Measurements from ENCODE around the gene CABCOCO1.

Gene CABCOCO1

DNA sequence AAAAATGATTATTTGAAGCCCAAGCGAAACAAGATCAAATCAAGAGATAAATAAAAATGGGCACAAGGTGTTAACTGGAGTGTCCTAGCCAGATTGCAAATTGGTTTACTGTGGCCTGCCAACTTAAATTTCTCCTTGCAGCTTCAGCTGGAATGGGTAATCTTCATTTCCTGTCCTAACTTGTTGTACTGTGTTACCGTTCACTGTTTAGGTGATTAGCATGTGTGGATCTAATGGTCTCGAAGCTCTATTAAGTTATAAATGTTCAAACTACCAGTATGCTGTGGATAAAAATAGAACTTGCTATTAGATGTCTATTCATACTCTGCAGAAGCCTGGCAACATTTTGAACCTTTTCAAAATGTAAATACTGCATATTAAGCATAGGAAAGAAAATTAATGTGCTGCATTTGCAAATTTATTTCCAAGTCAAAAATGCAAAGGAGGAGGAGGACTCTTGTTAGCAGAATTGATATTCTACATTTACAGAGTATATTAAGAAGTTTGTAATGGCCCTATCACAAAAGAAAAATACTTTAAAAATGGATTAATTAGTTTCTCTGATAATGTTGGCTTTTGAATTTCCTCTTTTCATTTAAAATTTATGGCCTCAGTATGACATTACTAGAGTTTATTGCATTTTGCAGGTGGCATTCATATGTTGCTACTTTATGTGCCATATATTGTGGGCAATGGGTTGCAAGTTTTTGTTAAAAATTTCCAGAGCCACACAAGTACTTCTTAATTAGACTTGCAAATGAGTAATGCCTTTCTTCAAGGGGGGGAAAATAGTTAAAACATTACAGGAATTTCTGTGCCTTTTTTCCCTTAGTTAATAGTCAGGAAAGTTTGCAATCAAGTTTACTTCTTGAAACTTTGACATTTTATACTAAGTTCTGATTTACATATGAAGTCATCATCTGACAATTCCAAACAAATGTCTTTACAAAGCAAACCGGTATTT lies 92.1 kb downstream of the CABCOCO1 start:
- no peak for DNase-seq (ENCODE audit: low read depth in 1 of 2, low spot score in 1 of 2)

- DNase-seq (ENCODE audit: low read depth in 1 of 2, low spot score in 1 of 2), result no peak
Observed at GRCh38 chr10:61757001-61757400, 94.3 kb downstream of the CABCOCO1 start.

GRCh38 chr10:61757525-61758397 lies 95.0 kb downstream of the CABCOCO1 start:
- no peak for DNase-seq (ENCODE audit: low read depth in 1 of 2, low spot score in 1 of 2)

GRCh38 chr10:61758433-61758832 lies 95.7 kb downstream of the CABCOCO1 start:
- no peak for DNase-seq (ENCODE audit: low read depth in 1 of 2, low spot score in 1 of 2)

DNA sequence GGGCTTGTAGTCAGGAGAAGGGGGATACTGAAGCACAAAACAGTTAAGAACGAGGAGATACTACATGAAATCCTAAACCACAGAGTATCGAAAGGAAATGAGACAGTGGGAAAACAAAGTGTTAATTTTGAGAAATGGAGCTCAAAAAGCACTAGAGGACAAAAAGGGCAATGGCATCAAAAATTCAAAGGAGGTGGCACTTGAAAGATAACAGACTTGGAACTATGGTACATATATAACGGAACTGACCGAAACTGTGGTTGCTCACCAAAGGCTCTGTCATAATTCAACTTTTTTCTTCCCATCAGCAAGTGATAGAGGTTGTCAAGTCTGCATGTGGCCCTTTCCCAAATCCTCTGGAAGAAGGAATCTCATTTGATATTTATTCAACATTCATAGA lies 97.0 kb downstream of the CABCOCO1 start:
- DNase-seq (ENCODE audit: low read depth in 1 of 2, low spot score in 1 of 2), result no peak

DNA sequence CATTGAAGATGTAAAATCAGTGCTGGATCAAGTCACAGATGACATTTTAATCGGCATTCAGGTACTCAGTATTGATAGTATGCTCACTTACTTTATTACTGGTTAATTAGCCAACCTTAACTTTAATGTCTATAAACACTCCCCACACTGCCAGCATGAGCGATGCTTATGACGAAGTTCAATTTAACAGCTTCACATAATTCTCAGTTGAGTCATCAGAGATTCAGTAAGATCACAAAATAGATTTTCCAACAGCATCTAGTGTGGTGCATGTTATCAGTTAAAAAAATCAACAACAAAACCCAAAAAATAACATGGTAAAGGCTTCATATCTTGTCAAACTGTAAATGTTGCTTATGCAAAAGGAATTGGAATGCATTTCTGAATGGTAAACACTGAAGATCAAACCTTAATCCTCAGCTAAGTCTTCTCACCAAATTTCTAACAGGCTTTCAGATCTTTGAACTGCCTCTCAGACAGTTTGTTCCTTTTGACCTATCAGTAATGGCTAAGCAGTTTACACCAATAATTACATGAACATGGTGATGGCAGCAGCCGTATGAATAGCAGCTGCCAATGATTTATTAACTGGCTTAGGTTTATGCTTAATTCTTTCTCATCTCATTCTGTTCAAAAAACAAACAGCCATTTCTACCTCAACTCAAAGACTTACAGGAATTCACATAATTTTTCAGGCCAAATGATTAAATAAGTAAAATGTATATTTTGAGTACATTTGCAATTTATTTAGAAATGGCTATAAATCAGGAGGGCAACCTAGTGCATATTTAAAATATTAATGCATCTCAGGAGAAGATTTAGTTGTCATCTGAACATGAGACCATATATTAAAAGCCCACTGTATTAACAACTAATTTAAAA lies 98.5 kb downstream of the CABCOCO1 start:
- no peak for DNase-seq (ENCODE audit: low read depth in 1 of 2, low spot score in 1 of 2)

GRCh38 chr10:61761825-61762217 lies 99.1 kb downstream of the CABCOCO1 start:
- no peak for DNase-seq (ENCODE audit: low read depth in 1 of 2, low spot score in 1 of 2)

- DNase-seq (ENCODE audit: low read depth in 1 of 2, low spot score in 1 of 2), result no peak
Observed at GRCh38 chr10:61763778-61764177, 101.0 kb downstream of the CABCOCO1 start.

DNA sequence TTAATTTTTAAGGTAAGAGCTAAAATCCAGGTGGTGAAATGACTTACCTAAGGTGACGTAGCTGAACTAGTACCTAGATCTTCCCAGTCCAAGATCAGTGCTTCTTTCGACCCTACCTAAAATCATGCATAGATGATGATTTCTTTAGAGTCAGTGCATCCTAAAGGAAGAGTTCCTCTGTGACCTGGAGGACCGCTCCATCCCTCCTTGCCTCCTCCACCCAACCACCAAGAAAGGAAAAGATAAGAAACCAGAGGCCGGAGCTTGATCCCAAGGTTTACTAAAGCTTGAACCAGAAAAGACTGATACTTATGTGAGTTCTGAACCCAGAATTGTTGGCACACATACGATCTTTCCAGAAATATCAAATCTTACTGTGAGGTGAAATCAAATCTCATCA lies 101.8 kb downstream of the CABCOCO1 start:
- DNase-seq (ENCODE audit: low read depth in 1 of 2, low spot score in 1 of 2), result no peak

GRCh38 chr10:61765176-61766087 lies 102.7 kb downstream of the CABCOCO1 start:
- DNase-seq (ENCODE audit: low read depth in 1 of 2, low spot score in 1 of 2), result no peak

DNA sequence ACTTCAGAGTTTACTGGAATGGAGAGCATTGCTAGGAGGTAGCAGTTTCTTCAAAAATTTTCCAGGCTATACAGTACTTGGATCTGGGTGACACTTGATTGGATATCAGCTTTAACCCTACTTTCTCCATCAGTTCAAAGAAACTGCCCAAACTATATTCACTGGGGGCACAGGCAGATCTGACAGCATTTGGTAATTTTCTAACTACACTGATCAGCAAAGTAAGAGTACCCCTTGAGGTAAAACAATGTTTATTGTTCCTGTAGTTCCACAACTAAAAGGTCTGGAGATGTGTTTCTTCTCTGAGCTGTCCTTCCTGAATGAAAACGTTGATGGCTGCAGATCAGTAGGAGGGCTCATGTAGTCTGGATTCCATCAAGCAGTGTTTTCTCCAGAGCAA lies 104.2 kb downstream of the CABCOCO1 start:
- DNase-seq (ENCODE audit: low read depth in 1 of 2, low spot score in 1 of 2), result no peak

DNA sequence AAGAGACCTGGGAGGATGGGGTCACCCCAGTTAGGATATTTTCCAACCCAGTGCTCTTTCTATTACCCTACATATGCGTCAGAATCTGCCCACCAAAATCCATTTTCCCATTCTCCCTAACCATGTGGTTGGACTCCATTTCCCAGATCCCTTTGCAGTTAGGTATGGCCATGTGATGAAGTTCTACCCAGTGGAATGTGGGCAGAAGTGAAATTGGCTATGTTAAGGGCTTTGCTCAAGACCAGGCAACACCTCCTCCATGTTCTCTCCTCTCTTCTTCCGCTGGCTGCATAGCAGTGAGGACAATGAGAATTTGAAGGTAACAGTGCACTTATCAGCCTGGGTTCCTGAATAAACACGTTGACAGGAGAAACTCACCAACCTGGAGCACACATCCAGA lies 111.3 kb downstream of the CABCOCO1 start:
- no peak for DNase-seq (ENCODE audit: low read depth in 1 of 2, low spot score in 1 of 2)

DNA sequence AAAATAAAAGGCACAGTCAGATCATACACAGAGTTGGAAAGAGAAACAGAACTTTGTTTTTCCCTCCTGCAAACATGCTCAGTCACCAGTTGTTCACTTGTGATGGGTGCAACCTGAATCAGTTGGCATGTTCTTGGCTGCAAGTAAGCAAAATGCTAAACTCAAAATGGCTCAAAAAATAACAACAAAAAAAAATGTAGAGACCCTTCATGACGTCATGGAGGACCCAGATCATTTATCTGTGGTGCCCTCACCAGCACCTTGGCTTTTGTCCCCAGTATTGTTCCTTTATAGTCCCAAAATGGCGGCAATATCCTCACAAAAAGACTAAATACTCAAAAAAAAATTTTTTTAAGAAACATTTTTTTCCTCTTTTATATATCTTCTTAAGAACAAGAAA lies 112.4 kb downstream of the CABCOCO1 start:
- no peak for DNase-seq (ENCODE audit: low read depth in 1 of 2, low spot score in 1 of 2)

GRCh38 chr10:61776615-61777266 lies 114.0 kb downstream of the CABCOCO1 start:
- no peak for DNase-seq (ENCODE audit: low read depth in 1 of 2, low spot score in 1 of 2)

GRCh38 chr10:61778137-61778536 lies 115.4 kb downstream of the CABCOCO1 start:
- DNase-seq (ENCODE audit: low read depth in 1 of 2, low spot score in 1 of 2), result no peak

- DNase-seq (ENCODE audit: low read depth in 1 of 2, low spot score in 1 of 2), result no peak
Observed at GRCh38 chr10:61779276-61779675, 116.5 kb downstream of the CABCOCO1 start.

- peak in 1 of 2 donors; percentile 18 for DNase-seq (ENCODE audit: low read depth in 1 of 2, low spot score in 1 of 2)
Observed at GRCh38 chr10:61779950-61780659, 117.4 kb downstream of the CABCOCO1 start.

DNA sequence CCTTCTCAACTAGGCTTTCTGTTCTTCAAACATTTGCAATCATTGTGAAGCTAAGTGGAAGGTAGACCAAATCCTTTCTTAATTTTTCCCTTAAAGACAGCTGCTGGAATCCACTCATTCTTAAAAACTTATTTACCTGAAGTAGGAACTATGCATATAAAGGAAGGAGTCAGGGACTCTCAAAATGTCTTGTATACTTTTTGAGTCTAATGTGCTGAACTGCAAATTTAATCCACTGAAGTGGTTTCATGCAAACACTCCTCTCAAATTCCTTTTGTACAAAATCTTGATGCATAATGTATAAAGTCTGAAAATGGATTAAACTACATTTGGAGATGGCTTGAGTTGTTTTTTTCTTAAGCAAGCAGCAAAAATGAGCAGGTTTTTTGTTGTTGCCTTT lies 118.0 kb downstream of the CABCOCO1 start:
- DNase-seq (ENCODE audit: low read depth in 1 of 2, low spot score in 1 of 2), result no peak

DNA sequence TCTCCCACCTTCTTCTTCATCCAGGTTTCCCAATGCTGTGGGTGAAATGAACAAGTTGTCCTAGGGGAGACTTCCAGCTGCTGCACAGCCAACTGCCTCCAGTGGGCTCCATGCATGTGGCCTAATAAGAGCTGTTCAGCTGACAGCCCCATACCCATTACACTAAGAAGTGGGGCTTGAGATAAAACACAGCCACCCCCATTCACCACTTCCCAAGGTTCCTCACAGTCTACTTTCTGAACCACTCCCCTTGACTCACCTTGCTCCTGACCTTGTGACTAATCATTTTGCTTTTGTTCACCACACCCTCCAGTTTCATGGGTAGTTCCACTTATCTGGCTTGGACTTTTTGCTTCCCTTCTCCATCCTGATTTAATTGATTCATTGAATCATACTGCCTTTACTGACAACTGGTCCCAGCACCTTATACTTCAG lies 119.3 kb downstream of the CABCOCO1 start:
- DNase-seq (ENCODE audit: low read depth in 1 of 2, low spot score in 1 of 2), result no peak

Data from activated CD4-positive, alpha-beta T cell treated with anti-CD3 and anti-CD28 coated beads, Interleukin-2, amount 50 U/mL, for 24 hours (primary cell).